Measurements from ENCODE around the gene SLC6A5.

Gene SLC6A5

DNA sequence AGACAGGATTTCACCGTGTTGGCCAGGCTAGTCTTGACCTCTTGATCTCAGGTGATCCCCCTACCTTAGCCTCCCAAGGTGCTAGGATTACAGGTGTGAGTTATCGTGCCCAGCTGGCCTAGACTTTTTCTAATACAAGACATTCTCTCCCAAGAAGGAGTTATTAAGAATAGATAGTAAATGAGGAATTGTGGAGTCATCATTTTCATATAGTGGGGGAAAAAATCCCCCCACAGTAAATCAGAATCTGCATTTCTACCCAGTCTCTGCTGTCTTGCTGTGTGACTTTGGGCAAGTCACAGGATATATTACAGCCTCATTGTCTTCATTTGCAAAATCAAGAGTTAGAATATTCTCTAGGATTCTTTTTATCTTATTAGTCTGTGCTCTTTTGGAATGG, 21.6 kb downstream of the SLC6A5 start:
- DNase-seq (ENCODE audit: low read depth) = no peak

- no peak for DNase-seq (ENCODE audit: low read depth)
These were observed 22.3 kb downstream of the SLC6A5 start for GRCh38 chr11:20621679-20622078.

- no peak for DNase-seq (ENCODE audit: low read depth)
These were observed 23.8 kb downstream of the SLC6A5 start for GRCh38 chr11:20623252-20623651.

DNA sequence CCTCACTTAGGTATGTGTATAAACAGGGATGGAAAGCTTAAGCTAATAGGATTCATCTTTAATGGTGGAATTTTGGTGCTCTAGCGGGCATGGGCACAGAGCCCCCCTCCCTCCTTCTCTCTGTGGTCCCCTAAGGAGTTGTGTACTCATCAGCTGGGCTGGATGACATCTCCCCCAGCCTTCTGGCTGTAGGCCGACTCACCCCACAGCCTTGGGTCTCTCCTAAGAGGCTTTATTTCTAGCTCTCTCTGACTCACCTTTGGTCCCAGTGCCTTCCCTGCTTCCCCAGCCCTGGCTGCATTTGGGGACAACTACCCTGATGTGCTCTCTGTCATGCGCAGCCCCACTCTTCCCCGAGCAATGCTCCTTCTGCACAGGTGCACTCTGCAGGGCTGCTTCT, 26.9 kb downstream of the SLC6A5 start:
- DNase-seq (ENCODE audit: low read depth) = no peak

GRCh38 chr11:20627026-20627425, 27.6 kb downstream of the SLC6A5 start:
- DNase-seq (ENCODE audit: low read depth) = no peak

- DNase-seq (ENCODE audit: low read depth) = no peak
These were observed 28.3 kb downstream of the SLC6A5 start for GRCh38 chr11:20627701-20628100.

GRCh38 chr11:20631519-20632168, 32.2 kb downstream of the SLC6A5 start:
- DNase-seq (ENCODE audit: low read depth) = no peak

- no peak for DNase-seq (ENCODE audit: low read depth)
These were observed 32.7 kb downstream of the SLC6A5 start for GRCh38 chr11:20632169-20632532.

GRCh38 chr11:20634044-20634443, 34.6 kb downstream of the SLC6A5 start:
- no peak for DNase-seq (ENCODE audit: low read depth)

- no peak for DNase-seq (ENCODE audit: low read depth)
These were observed 35.4 kb downstream of the SLC6A5 start for GRCh38 chr11:20634781-20635180.

DNA sequence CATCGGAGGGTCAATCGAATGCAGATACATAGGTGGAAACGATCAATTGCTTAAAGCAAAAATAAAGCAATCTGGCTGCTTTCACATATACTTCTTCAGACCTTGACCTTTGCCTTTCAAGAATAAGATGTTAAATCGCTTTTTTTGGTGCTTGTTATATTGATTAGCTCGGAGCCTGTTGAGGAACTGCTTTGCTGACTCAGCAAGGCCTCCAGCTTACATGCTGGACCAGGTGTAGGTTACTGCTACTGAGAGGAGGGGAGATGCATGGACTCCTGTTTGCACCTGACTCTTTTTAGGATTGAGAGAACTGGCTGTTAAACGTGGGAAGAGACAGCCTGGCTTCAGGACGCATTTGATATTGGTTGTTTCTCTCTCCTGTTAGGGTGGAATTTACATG, 38.7 kb downstream of the SLC6A5 start:
- no peak for DNase-seq (ENCODE audit: low read depth)

- no peak for DNase-seq (ENCODE audit: low read depth)
These were observed 40.3 kb downstream of the SLC6A5 start for GRCh38 chr11:20639688-20640087.

DNA sequence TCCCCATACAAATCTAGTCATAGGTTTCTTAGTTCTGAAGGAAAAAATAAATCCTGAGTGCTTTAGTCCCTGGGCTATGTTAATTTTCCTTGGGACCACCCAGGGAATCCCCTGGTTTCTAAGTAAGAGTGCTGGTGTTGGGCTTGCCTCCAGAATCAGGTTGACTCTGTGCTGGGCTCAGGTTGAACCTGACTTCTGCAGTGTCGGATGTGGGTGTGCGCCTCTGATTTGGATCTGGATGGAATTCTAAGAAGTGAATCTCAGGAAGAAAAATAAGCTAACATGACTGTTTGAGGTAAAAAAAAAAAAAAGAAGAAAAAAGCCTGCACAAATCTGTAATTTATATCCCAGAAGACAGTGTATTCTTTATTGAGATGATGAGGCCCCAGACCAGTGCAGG, 41.0 kb downstream of the SLC6A5 start:
- DNase-seq (ENCODE audit: low read depth) = no peak

DNA sequence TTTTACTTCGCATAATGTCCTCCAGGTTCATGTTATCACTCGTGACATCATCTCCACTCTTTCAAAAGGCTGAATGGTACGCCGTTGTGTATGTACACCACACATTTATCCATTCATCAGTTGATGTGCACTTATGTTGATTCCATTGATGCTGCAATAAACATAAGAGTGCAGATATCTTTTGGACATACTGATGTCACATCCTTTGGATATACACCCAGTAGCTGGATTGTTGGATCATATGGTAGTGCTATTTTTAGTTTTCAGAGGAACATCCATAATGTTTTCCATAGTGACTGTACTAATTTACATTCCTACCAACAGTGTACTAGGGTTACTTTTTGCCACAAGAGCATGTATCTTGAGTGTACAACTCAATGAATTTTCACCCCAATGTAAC, 45.0 kb downstream of the SLC6A5 start:
- no peak for DNase-seq (ENCODE audit: low read depth)

- DNase-seq (ENCODE audit: low read depth) = peak; percentile 8
These were observed 48.7 kb downstream of the SLC6A5 start for GRCh38 chr11:20647976-20648565.

GRCh38 chr11:20652150-20652806, 52.9 kb downstream of the SLC6A5 start:
- no peak for DNase-seq (ENCODE audit: low read depth)

- no peak for DNase-seq (ENCODE audit: low read depth)
These were observed 54.6 kb downstream of the SLC6A5 start for GRCh38 chr11:20654038-20654437.

GRCh38 chr11:20656901-20657300, 57.5 kb downstream of the SLC6A5 start:
- DNase-seq (ENCODE audit: low read depth) = no peak

- no peak for DNase-seq (ENCODE audit: low read depth)
These were observed 58.7 kb downstream of the SLC6A5 start for GRCh38 chr11:20658135-20658534.

- DNase-seq (ENCODE audit: low read depth) = no peak
These were observed 62.0 kb downstream of the SLC6A5 start for GRCh38 chr11:20661445-20661844.

- DNase-seq (ENCODE audit: low read depth) = no peak
These were observed 62.4 kb downstream of the SLC6A5 start for GRCh38 chr11:20661850-20662249.

- DNase-seq (ENCODE audit: low read depth) = no peak
These were observed 68.9 kb downstream of the SLC6A5 start for GRCh38 chr11:20668131-20668809.

All from activated T-cell treated with anti-CD3 and anti-CD28 coated beads for 1 hour (primary cell).